HG02642 (cell line): ENCODE data around the gene CROCC2.
A peak's percentile ranks its signal among the peaks of the same experiment; 100 is the strongest.

Source experiments
- ATAC-seq: cut with Tn5 transposase; IDR thresholded peaks from one replicate; pipeline ENCODE4 v1.9.1; 2021; ENCODE audit warnings: mild to moderate bottlenecking; ENCODE audit not compliant: unreplicated experiment, poor library complexity

The CROCC2 gene

GRCh38 chr2:241029599-241030332 is 123.6 kb downstream of the CROCC2 start:
- ATAC-seq, result no peak

GRCh38 chr2:241030333-241030680 is 124.2 kb downstream of the CROCC2 start:
- no peak for ATAC-seq

- ATAC-seq, result no peak
Measured at GRCh38 chr2:241030883-241031282, 124.7 kb downstream of the CROCC2 start.

GRCh38 chr2:241031436-241032165 is 125.5 kb downstream of the CROCC2 start:
- no peak for ATAC-seq

- ATAC-seq, result no peak
Measured at GRCh38 chr2:241033336-241033987, 127.3 kb downstream of the CROCC2 start.

- ATAC-seq, result no peak
Measured at GRCh38 chr2:241033994-241034393, 127.9 kb downstream of the CROCC2 start.

- ATAC-seq, result no peak
Measured at GRCh38 chr2:241034490-241035141, 128.5 kb downstream of the CROCC2 start.

GRCh38 chr2:241035142-241035817 is 129.1 kb downstream of the CROCC2 start:
- no peak for ATAC-seq

GRCh38 chr2:241035818-241036396 is 129.8 kb downstream of the CROCC2 start:
- peak; percentile 2 for ATAC-seq

- ATAC-seq, result peak; percentile 69
Measured at GRCh38 chr2:241036397-241036963, 130.3 kb downstream of the CROCC2 start.

- no peak for ATAC-seq
Measured at GRCh38 chr2:241036964-241037421, 130.9 kb downstream of the CROCC2 start.

- ATAC-seq, result no peak
Measured at GRCh38 chr2:241037498-241037897, 131.4 kb downstream of the CROCC2 start.

- ATAC-seq, result no peak
Measured at GRCh38 chr2:241038374-241039180, 132.4 kb downstream of the CROCC2 start.

GRCh38 chr2:241039416-241039815 is 133.3 kb downstream of the CROCC2 start:
- ATAC-seq, result no peak

- no peak for ATAC-seq
Measured at GRCh38 chr2:241040081-241040803, 134.1 kb downstream of the CROCC2 start.

- peak; percentile 58 for ATAC-seq
Measured at GRCh38 chr2:241041589-241042158, 135.5 kb downstream of the CROCC2 start.
